ENCODE results near the gene WDR7. TPM values are rescaled to one million over a fixed set of nuclear protein-coding genes. Genes with fewer than 3 reads are reported as not detected.

The WDR7 gene
- total RNA-seq, 1 donor from 2014 or later, result 8.2 TPM

- DNase-seq (ENCODE audit: low read depth), result no peak
- peak overlapping the region; percentile 75 for H3K4me3 ChIP-seq (ENCODE audit: low read depth, low read length)
- no peak for TF ChIP-seq CTCF (conservative IDR thresholded peaks at IDR 0.05; ENCODE audit: low read depth, low read length)
Observed at GRCh38 chr18:56637176-56637575, 14.0 kb upstream of the WDR7 start.

GRCh38 chr18:56637711-56638231 lies 13.4 kb upstream of the WDR7 start:
- peak overlapping the region; percentile 75 for H3K4me3 ChIP-seq (ENCODE audit: low read depth, low read length)
- DNase-seq (ENCODE audit: low read depth), result no peak
- TF ChIP-seq CTCF (conservative IDR thresholded peaks at IDR 0.05; ENCODE audit: low read depth, low read length), result no peak

- no peak for TF ChIP-seq CTCF (conservative IDR thresholded peaks at IDR 0.05; ENCODE audit: low read depth, low read length)
- DNase-seq (ENCODE audit: low read depth), result peak; percentile 73
- peak within 1 kb of the TSS; percentile 75 for H3K4me3 ChIP-seq (ENCODE audit: low read depth, low read length)
Observed at GRCh38 chr18:56638232-56639103, 12.7 kb upstream of the WDR7 start, which contains the start of gene TXNL1. Gene TXNL1 (minus strand): TSS chr18:56638592. CDS start chr18:56638440, 152 bp downstream.

GRCh38 chr18:56639104-56639381 lies 12.1 kb upstream of the WDR7 start:
- H3K4me3 ChIP-seq (ENCODE audit: low read depth, low read length), result peak overlapping the region; percentile 72
- no peak for DNase-seq (ENCODE audit: low read depth)
- TF ChIP-seq CTCF (conservative IDR thresholded peaks at IDR 0.05; ENCODE audit: low read depth, low read length), result no peak

GRCh38 chr18:56639571-56639970 lies 11.6 kb upstream of the WDR7 start:
- no peak overlapping the region for H3K4me3 ChIP-seq (ENCODE audit: low read depth, low read length)
- TF ChIP-seq CTCF (conservative IDR thresholded peaks at IDR 0.05; ENCODE audit: low read depth, low read length), result no peak
- DNase-seq (ENCODE audit: low read depth), result no peak

GRCh38 chr18:56641714-56642337 lies 9.3 kb upstream of the WDR7 start:
- no peak for DNase-seq (ENCODE audit: low read depth)
- H3K4me3 ChIP-seq (ENCODE audit: low read depth, low read length), result no peak overlapping the region
- no peak for TF ChIP-seq CTCF (conservative IDR thresholded peaks at IDR 0.05; ENCODE audit: low read depth, low read length)
